ENCODE results near the gene DNAAF3.

GRCh38 chr19:55160986-55161365, 5.4 kb downstream of the DNAAF3 start:
- TF ChIP-seq TCF7L2 (IDR thresholded peaks at IDR 0.05; ENCODE audit: borderline replicate concordance, low read depth, low read length) (no peak), ZFP41 (tag by site-specific recombination; IDR thresholded peaks at IDR 0.05; ENCODE audit: borderline replicate concordance) (no peak), ZNF623 (tag by site-specific recombination; IDR thresholded peaks at IDR 0.05) (no peak), ZSCAN23 (tag by site-specific recombination; IDR thresholded peaks at IDR 0.05) (no peak), KLF7 (tag by site-specific recombination; IDR thresholded peaks at IDR 0.05; ENCODE audit: borderline replicate concordance) (no peak), BCL11B (tag by site-specific recombination; IDR thresholded peaks at IDR 0.05; ENCODE audit: low read depth) (no peak), ZBTB49 (tag by site-specific recombination; IDR thresholded peaks at IDR 0.05; ENCODE audit: low read depth) (no peak), CTCF (tag by site-specific recombination; IDR thresholded peaks at IDR 0.05) (no peak), ZNF341 (tag by site-specific recombination; IDR thresholded peaks at IDR 0.05; ENCODE audit: low read depth) (no peak)

All from HEK293 (cell line).